IMR-90 (cell line): ENCODE measurements around the gene RGS14. TPM values are rescaled to one million over a fixed set of nuclear protein-coding genes. Genes with fewer than 3 reads are reported as not detected.

Experiments used
- ATAC-seq: fragments of 200-7000 bp; cut with Tn5 transposase; 2 replicates; pipeline ENCODE4 v1.9.1; 2020; ENCODE audit warnings: low read depth, mild to moderate bottlenecking, moderate library complexity
- Bru-seq: library from RNA; stranded (reverse); fragments of 400-500 nt; gene quantifications from one replicate; lab custom pipeline; 2021; lab: Mats Ljungman, UMichigan
- BruChase-seq, 2 experiments: library from RNA; stranded (reverse); fragments of 400-500 nt; gene quantifications; one replicate each; lab custom pipeline; 2021; lab: Mats Ljungman, UMichigan
- BruUV-seq: library from RNA; stranded (reverse); fragments of 400-500 nt; replicated peaks from 2 replicates; lab custom pipeline; 2021; lab: Mats Ljungman, UMichigan
- CTCF ChIA-PET: fragments of 300-600 bp; formaldehyde crosslinking; extraction: SDS; loops from one replicate; lab custom pipeline; 2021; ENCODE audit warnings: antibody characterized with exemption; lab: Yijun Ruan, JAX
- POLR2A ChIA-PET: fragments of 300-600 bp; sonication (Branson Sonifier 250); formaldehyde crosslinking; loops from one replicate; lab custom pipeline; 2022; ENCODE audit warnings: antibody characterized with exemption; ENCODE audit not compliant: unreplicated experiment; lab: Charles Lee
- DNase-seq: peaks from one replicate; pipeline ENCODE4 v3.0.0; 2013
- H2AFZ ChIP-seq: replicated peaks from 2 replicates; pipeline ENCODE3; 2013; ENCODE audit warnings: low read length, mild to moderate bottlenecking; ENCODE audit not compliant: poor library complexity
- H2AK5ac ChIP-seq: 2 replicates; pipeline ENCODE4 v1.6.1; 2013; ENCODE audit warnings: low read depth, low read length, inconsistent platforms
- H2AK9ac ChIP-seq: replicated peaks from 2 replicates; pipeline ENCODE3; 2013; ENCODE audit warnings: mild to moderate bottlenecking, low read depth, low read length, moderate library complexity; ENCODE audit not compliant: poor library complexity
- H2BK120ac ChIP-seq: 2 replicates; pipeline ENCODE4 v1.6.1; 2013; ENCODE audit warnings: low read depth, low read length, inconsistent platforms
- H2BK15ac ChIP-seq: 3 replicates; pipeline ENCODE4 v1.6.1; 2013; ENCODE audit warnings: low read depth, low read length, inconsistent platforms
- H2BK20ac ChIP-seq: 2 replicates; pipeline ENCODE4 v1.6.1; 2013; ENCODE audit warnings: low read depth, mild to moderate bottlenecking, inconsistent platforms, low read length, moderate library complexity
- H2BK5ac ChIP-seq: 2 replicates; pipeline ENCODE4 v1.6.1; 2013; ENCODE audit warnings: mild to moderate bottlenecking, low read depth, low read length, inconsistent platforms; ENCODE audit not compliant: poor library complexity, severe bottlenecking
- H3K14ac ChIP-seq: replicated peaks from 2 replicates; pipeline ENCODE4 v1.6.1; 2013; ENCODE audit warnings: low read depth, low read length, inconsistent platforms
- H3K18ac ChIP-seq: 2 replicates; pipeline ENCODE4 v1.6.1; 2013; ENCODE audit warnings: low read depth, low read length, control low read depth
- H3K23ac ChIP-seq: 2 replicates; pipeline ENCODE4 v1.6.1; 2013; ENCODE audit warnings: low read depth, low read length, inconsistent platforms
- H3K27ac ChIP-seq: 2 replicates; pipeline ENCODE4 v1.5.1; 2013; ENCODE audit warnings: mild to moderate bottlenecking, control low read depth, low read length; ENCODE audit not compliant: insufficient read depth
- H3K27me3 ChIP-seq: 2 replicates; pipeline ENCODE4 v1.6.1; 2013; ENCODE audit warnings: low read length; ENCODE audit not compliant: control insufficient read depth, insufficient read depth
- H3K36me3 ChIP-seq: 2 replicates; pipeline ENCODE4 v1.6.1; 2013; ENCODE audit warnings: low read length, mixed read lengths; ENCODE audit not compliant: control insufficient read depth, insufficient read depth
- H3K4ac ChIP-seq: 2 replicates; pipeline ENCODE4 v1.6.1; 2013; ENCODE audit warnings: low read depth, low read length, inconsistent platforms
- H3K4me1 ChIP-seq: 2 replicates; pipeline ENCODE4 v1.6.1; 2013; ENCODE audit warnings: low read length, mixed read lengths; ENCODE audit not compliant: control insufficient read depth, insufficient read depth
- H3K4me2 ChIP-seq: 2 replicates; pipeline ENCODE4 v1.6.1; 2013; ENCODE audit warnings: low read depth, mild to moderate bottlenecking, control low read depth, low read length, moderate library complexity
- H3K4me3 ChIP-seq: 2 replicates; pipeline ENCODE4 v1.5.1; 2013; ENCODE audit warnings: low read depth, mild to moderate bottlenecking, control low read depth, low read length, moderate library complexity; ENCODE audit not compliant: insufficient read depth
- H3K56ac ChIP-seq: 2 replicates; pipeline ENCODE4 v1.6.1; 2013; ENCODE audit warnings: low read length, inconsistent platforms; ENCODE audit not compliant: insufficient read depth; ENCODE audit errors: extremely low read depth
- H3K79me1 ChIP-seq, 2 experiments: 2 replicates each; pipeline ENCODE4 v1.6.1; 2013; ENCODE audit warnings: low read length in 2 of 2, inconsistent platforms in 1 of 2, low read depth in 1 of 2
- H3K9ac ChIP-seq: 2 replicates; pipeline ENCODE4 v1.6.1; 2013; ENCODE audit warnings: low read depth, low read length, control low read depth
- H3K9me1 ChIP-seq: 2 replicates; pipeline ENCODE4 v1.6.1; 2013; ENCODE audit warnings: low read length, inconsistent platforms; ENCODE audit not compliant: insufficient read depth
- H3K9me3 ChIP-seq: 2 replicates; pipeline ENCODE4 v1.6.1; 2013; ENCODE audit warnings: low read length; ENCODE audit not compliant: control insufficient read depth, insufficient read depth
- H4K20me1 ChIP-seq: 2 replicates; pipeline ENCODE4 v1.6.1; 2013; ENCODE audit warnings: low read length, inconsistent platforms; ENCODE audit not compliant: insufficient read depth
- H4K5ac ChIP-seq: 2 replicates; pipeline ENCODE4 v1.6.1; 2013; ENCODE audit warnings: mild to moderate bottlenecking, low read depth, low read length, control low read depth
- H4K8ac ChIP-seq, 2 experiments: 2 replicates each; pipeline ENCODE4 v1.6.1; 2013; ENCODE audit warnings: low read depth in 2 of 2, low read length in 2 of 2, control low read depth in 1 of 2, inconsistent platforms in 1 of 2
- H4K91ac ChIP-seq: 2 replicates; pipeline ENCODE4 v1.6.1; 2013; ENCODE audit warnings: low read depth, low read length, inconsistent platforms; ENCODE audit not compliant: insufficient read depth
- BHLHE40 ChIP-seq: fragments of 150-350 bp; IDR thresholded peaks from 2 replicates; pipeline ENCODE4 v1.6.1; 2016; ENCODE audit warnings: mild to moderate bottlenecking, low read depth, low read length
- CEBPB ChIP-seq: IDR thresholded peaks from 2 replicates; pipeline ENCODE4 v1.6.1; 2012; ENCODE audit warnings: low read depth, low read length, improper control_type of control experiment
- CHD1 ChIP-seq: IDR thresholded peaks from 2 replicates; pipeline ENCODE4 v1.6.1; 2012; ENCODE audit warnings: low read depth, low read length, improper control_type of control experiment
- MAFK ChIP-seq: IDR thresholded peaks from 2 replicates; pipeline ENCODE4 v1.6.1; 2012; ENCODE audit warnings: low read depth, low read length, improper control_type of control experiment
- MAZ ChIP-seq: IDR thresholded peaks from 2 replicates; pipeline ENCODE4 v1.6.1; 2012; ENCODE audit warnings: low read depth, mild to moderate bottlenecking, low read length, improper control_type of control experiment, moderate library complexity, borderline replicate concordance
- MXI1 ChIP-seq: IDR thresholded peaks from 2 replicates; pipeline ENCODE4 v1.6.1; 2012; ENCODE audit warnings: low read depth, mild to moderate bottlenecking, low read length, moderate library complexity, borderline replicate concordance
- NFE2L2 ChIP-seq: fragments of 150-350 bp; IDR thresholded peaks from 2 replicates; pipeline ENCODE4 v1.6.1; 2016; ENCODE audit warnings: low read depth, mild to moderate bottlenecking, low read length
- POLR2A ChIP-seq: IDR thresholded peaks from 2 replicates; pipeline ENCODE4 v1.6.1; 2012; ENCODE audit warnings: mild to moderate bottlenecking, low read depth, low read length
- RAD21 ChIP-seq: IDR thresholded peaks from 2 replicates; pipeline ENCODE4 v1.6.1; 2012; ENCODE audit warnings: low read length, improper control_type of control experiment
- RFX5 ChIP-seq: IDR thresholded peaks from 2 replicates; pipeline ENCODE4 v1.8.0; 2012; ENCODE audit warnings: low read depth, mild to moderate bottlenecking, low read length, moderate library complexity
- SMC3 ChIP-seq: fragments of 150-350 bp; IDR thresholded peaks from 2 replicates; pipeline ENCODE4 v1.6.1; 2016; ENCODE audit warnings: low read depth, mild to moderate bottlenecking, antibody characterized with exemption, low read length, moderate library complexity
- WGBS, 2 experiments: methylation state at CpG; one replicate each; pipeline versions ENCODE4 v1.1.5 to v1.1.7; 2013; ENCODE audit warnings: missing lambda C conversion rate in 2 of 2; ENCODE audit not compliant: insufficient read length in 1 of 2; ENCODE audit errors: extremely low coverage in 2 of 2; 5-methylcytosine and 5-hydroxymethylcytosine counted together
- dilution Hi-C: fragments of 300-500 bp; cut with HindIII; formaldehyde crosslinking; loops from one replicate; pipeline ENCODE4 v1.14.3; 2018; ENCODE audit warnings: low sequenced_read_pairs; ENCODE audit not compliant: unreplicated experiment
- in situ Hi-C: fragments of 300-500 bp; cut with MboI; formaldehyde crosslinking; loops from 3 replicates; pipeline ENCODE4 v1.14.3; 2019; ENCODE audit warnings: low sequenced_read_pairs, inconsistent platforms, mixed read lengths
- intact Hi-C: fragments of 100-400 bp; cut with micrococcal nuclease; formaldehyde crosslinking; loops from 2 replicates; pipeline ENCODE4 v1.10.0; 2022
- long read RNA-seq: library from polyadenylated mRNA; unstranded; transcript quantifications from one replicate; pipeline ENCODE4 v2.0.0, GENCODE V29; 2021; ENCODE audit not compliant: unreplicated experiment
- polyA plus RNA-seq, 3 experiments: library from polyadenylated mRNA; depleted of rRNA; stranded (reverse); fragments of >200 nt; gene quantifications; 2 replicates each; pipeline ENCODE4 v1.2.3, GENCODE V29; 2012; ENCODE audit warnings: low replicate concordance in 1 of 3
- total RNA-seq: library from RNA; depleted of rRNA; stranded (reverse); fragments of >200 nt; gene quantifications from 2 replicates; pipeline ENCODE4 v1.2.3, GENCODE V29; 2012; rRNA removed
- TF ChIP-seq, protein P1 (sequence below): fragments of 150-350 bp; IDR thresholded peaks from 2 replicates; pipeline ENCODE4 v1.6.1; 2016; ENCODE audit warnings: low read depth, mild to moderate bottlenecking, low read length, moderate library complexity, borderline replicate concordance

RGS14 gene, protein sequence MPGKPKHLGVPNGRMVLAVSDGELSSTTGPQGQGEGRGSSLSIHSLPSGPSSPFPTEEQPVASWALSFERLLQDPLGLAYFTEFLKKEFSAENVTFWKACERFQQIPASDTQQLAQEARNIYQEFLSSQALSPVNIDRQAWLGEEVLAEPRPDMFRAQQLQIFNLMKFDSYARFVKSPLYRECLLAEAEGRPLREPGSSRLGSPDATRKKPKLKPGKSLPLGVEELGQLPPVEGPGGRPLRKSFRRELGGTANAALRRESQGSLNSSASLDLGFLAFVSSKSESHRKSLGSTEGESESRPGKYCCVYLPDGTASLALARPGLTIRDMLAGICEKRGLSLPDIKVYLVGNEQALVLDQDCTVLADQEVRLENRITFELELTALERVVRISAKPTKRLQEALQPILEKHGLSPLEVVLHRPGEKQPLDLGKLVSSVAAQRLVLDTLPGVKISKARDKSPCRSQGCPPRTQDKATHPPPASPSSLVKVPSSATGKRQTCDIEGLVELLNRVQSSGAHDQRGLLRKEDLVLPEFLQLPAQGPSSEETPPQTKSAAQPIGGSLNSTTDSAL
- total RNA-seq (1.1 TPM in 2 replicates), polyA plus RNA-seq (2012; rRNA removed) (6.5 and 7.6 TPM in 2 replicates), Bru-seq, nascent RNA (percentile 6 among the genes with signal in this experiment), BruChase-seq, experiment 1, labeled RNA remaining after a 6-hour chase (percentile 9 among the genes with signal in this experiment), BruChase-seq, experiment 2, labeled RNA remaining after a 2-hour chase (percentile 6 among the genes with signal in this experiment)
- 8.3 and 12.9 TPM in 2 replicates for polyA plus RNA-seq (2012; cell fraction: cytosol; rRNA removed)
- polyA plus RNA-seq (2012; cell fraction: nucleus; rRNA removed; ENCODE audit: low replicate concordance) = 12.4 and 21.2 TPM in 2 replicates
- long read RNA-seq = 0 reads

- no peak within 1 kb of the TSS for H3K9ac ChIP-seq
- no TSS peak for BruUV-seq
- ATAC-seq (no peak), DNase-seq (peak; percentile 47)
- no peak within 1 kb of the TSS for H2BK15ac ChIP-seq
- intact Hi-C loops = no loop called here
- no peak within 1 kb of the TSS for H3K23ac ChIP-seq
- no peak within 1 kb of the TSS for H3K4ac ChIP-seq
- peaks cover 26% of the 10 kb centered on the region for H3K27me3 ChIP-seq
- H3K79me1 ChIP-seq = no peaks in the 10 kb centered on the region
- ChIA-PET CTCF (interaction anchor here (1.5 to 1.6 kb wide), 2 partner anchors 11 to 13 kb away, joined by 3 to 4 read pairs; no protein-coding TSS in a partner anchor), POLR2A (no interaction called here)
- in situ Hi-C loops = no loop called here
- no peak within 1 kb of the TSS for H3K56ac ChIP-seq
- no peaks in the 10 kb centered on the region for H3K9me1 ChIP-seq
- H2BK20ac ChIP-seq = no peak within 1 kb of the TSS
- peaks cover 2% of the 10 kb centered on the region; the same call in 1 of the 2 replicates for H3K9me3 ChIP-seq
- no peak within 1 kb of the TSS for H3K14ac ChIP-seq
- H3K18ac ChIP-seq = no peak within 1 kb of the TSS
- no peak within 1 kb of the TSS for H4K91ac ChIP-seq
- no peak within 1 kb of the TSS for H2AK5ac ChIP-seq
- no peak within 1 kb of the TSS for H2BK120ac ChIP-seq
- no peak within 1 kb of the TSS for H4K5ac ChIP-seq
- no peak within 1 kb of the TSS for H4K8ac ChIP-seq
- H3K4me3 ChIP-seq = no peak within 1 kb of the TSS
- peak within 1 kb of the TSS; percentile 58 for H2AFZ ChIP-seq
- H3K4me1 ChIP-seq = no peaks in the 10 kb centered on the region
- no peak within 1 kb of the TSS for H3K27ac ChIP-seq
- no peaks in the 10 kb centered on the region for H3K36me3 ChIP-seq
- dilution Hi-C loops = no loop called here
- H4K20me1 ChIP-seq = no peaks in the 10 kb centered on the region
- no peak within 1 kb of the TSS for H2BK5ac ChIP-seq
- WGBS, 2 experiments = 54% methylated on average over 21 of the region's 37 CpGs; no CpG with 5 or more reads in 1 of the 2 experiments
- no peak within 1 kb of the TSS for H3K4me2 ChIP-seq
- H2AK9ac ChIP-seq = no peak within 1 kb of the TSS
- no peak for TF ChIP-seq CHD1
- TF ChIP-seq RFX5 = no peak
- TF ChIP-seq, protein P1, sequence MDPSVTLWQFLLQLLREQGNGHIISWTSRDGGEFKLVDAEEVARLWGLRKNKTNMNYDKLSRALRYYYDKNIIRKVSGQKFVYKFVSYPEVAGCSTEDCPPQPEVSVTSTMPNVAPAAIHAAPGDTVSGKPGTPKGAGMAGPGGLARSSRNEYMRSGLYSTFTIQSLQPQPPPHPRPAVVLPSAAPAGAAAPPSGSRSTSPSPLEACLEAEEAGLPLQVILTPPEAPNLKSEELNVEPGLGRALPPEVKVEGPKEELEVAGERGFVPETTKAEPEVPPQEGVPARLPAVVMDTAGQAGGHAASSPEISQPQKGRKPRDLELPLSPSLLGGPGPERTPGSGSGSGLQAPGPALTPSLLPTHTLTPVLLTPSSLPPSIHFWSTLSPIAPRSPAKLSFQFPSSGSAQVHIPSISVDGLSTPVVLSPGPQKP = no peak
- TF ChIP-seq MAFK = no peak
- no peak for TF ChIP-seq POLR2A
- TF ChIP-seq RAD21 = no peak
- TF ChIP-seq MAZ = no peak
- no peak for TF ChIP-seq CEBPB
- TF ChIP-seq NFE2L2 = no peak
- no peak for TF ChIP-seq SMC3
- no peak for TF ChIP-seq MXI1
- TF ChIP-seq BHLHE40 = no peak
These were observed at the start of gene RGS14 for GRCh38 chr5:177357459-177358351. Gene RGS14 (plus strand): TSS chr5:177357924. CDS start chr5:177358025, 101 bp downstream.
